C4-2B (cell line): ENCODE measurements around the gene LOXHD1.

ENCODE experiments used
- ZFX ChIP-seq: fragments of 450-650 bp; IDR thresholded peaks from 2 replicates; pipeline ENCODE4 v1.6.1; 2017
- TF ChIP-seq, protein P1 (sequence below): fragments of 450-650 bp; conservative IDR thresholded peaks from 2 replicates; pipeline ENCODE4 v1.5.1; 2017; ENCODE audit warnings: mild to moderate bottlenecking

- TF ChIP-seq, protein P1, sequence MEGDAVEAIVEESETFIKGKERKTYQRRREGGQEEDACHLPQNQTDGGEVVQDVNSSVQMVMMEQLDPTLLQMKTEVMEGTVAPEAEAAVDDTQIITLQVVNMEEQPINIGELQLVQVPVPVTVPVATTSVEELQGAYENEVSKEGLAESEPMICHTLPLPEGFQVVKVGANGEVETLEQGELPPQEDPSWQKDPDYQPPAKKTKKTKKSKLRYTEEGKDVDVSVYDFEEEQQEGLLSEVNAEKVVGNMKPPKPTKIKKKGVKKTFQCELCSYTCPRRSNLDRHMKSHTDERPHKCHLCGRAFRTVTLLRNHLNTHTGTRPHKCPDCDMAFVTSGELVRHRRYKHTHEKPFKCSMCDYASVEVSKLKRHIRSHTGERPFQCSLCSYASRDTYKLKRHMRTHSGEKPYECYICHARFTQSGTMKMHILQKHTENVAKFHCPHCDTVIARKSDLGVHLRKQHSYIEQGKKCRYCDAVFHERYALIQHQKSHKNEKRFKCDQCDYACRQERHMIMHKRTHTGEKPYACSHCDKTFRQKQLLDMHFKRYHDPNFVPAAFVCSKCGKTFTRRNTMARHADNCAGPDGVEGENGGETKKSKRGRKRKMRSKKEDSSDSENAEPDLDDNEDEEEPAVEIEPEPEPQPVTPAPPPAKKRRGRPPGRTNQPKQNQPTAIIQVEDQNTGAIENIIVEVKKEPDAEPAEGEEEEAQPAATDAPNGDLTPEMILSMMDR = no peak
- TF ChIP-seq ZFX = no peak
Measured at GRCh38 chr18:46678041-46678440, 21.0 kb upstream of the LOXHD1 start.
